Stimulated activated CD4-positive, alpha-beta T cell treated with anti-CD3 and anti-CD28 coated beads, Interleukin-15, amount 100 ng/mL, for 24 hours (primary cell): ENCODE measurements around the gene PTPRO.
A peak's percentile ranks its signal among the peaks of the same experiment; 100 is the strongest.

Source experiments
- DNase-seq: peaks from one replicate; pipeline ENCODE4 v3.0.0-alpha.2; 2020

Gene PTPRO

GRCh38 chr12:15355766-15356165, 33.5 kb downstream of the PTPRO start:
- DNase-seq = no peak

GRCh38 chr12:15356951-15357364, 34.6 kb downstream of the PTPRO start:
- DNase-seq = no peak

- DNase-seq = no peak
These were observed 42.2 kb downstream of the PTPRO start for GRCh38 chr12:15364221-15365160.

GRCh38 chr12:15368812-15369211, 46.5 kb downstream of the PTPRO start:
- no peak for DNase-seq

GRCh38 chr12:15372352-15372751, 50.0 kb downstream of the PTPRO start:
- DNase-seq = no peak

- DNase-seq = no peak
These were observed 65.5 kb downstream of the PTPRO start for GRCh38 chr12:15387772-15388171.

GRCh38 chr12:15389561-15389960, 67.3 kb downstream of the PTPRO start:
- DNase-seq = no peak

- no peak for DNase-seq
These were observed 70.7 kb downstream of the PTPRO start for GRCh38 chr12:15393037-15393436.

GRCh38 chr12:15393995-15394394, 71.7 kb downstream of the PTPRO start:
- no peak for DNase-seq

- DNase-seq = no peak
These were observed 82.2 kb downstream of the PTPRO start for GRCh38 chr12:15404485-15404884.

- DNase-seq = no peak
These were observed 83.3 kb downstream of the PTPRO start for GRCh38 chr12:15405606-15406005.

GRCh38 chr12:15407025-15407424, 84.7 kb downstream of the PTPRO start:
- no peak for DNase-seq

- DNase-seq = no peak
These were observed 89.5 kb downstream of the PTPRO start for GRCh38 chr12:15411842-15412241.

- no peak for DNase-seq
These were observed 95.4 kb downstream of the PTPRO start for GRCh38 chr12:15417691-15418090.

GRCh38 chr12:15423629-15424028, 101.3 kb downstream of the PTPRO start:
- no peak for DNase-seq

GRCh38 chr12:15427913-15428312, 105.6 kb downstream of the PTPRO start:
- no peak for DNase-seq

GRCh38 chr12:15428632-15429031, 106.3 kb downstream of the PTPRO start:
- no peak for DNase-seq

- DNase-seq = no peak
These were observed 107.0 kb downstream of the PTPRO start for GRCh38 chr12:15429262-15429661.

GRCh38 chr12:15435597-15435996, 113.3 kb downstream of the PTPRO start:
- no peak for DNase-seq

GRCh38 chr12:15439459-15439858, 117.2 kb downstream of the PTPRO start:
- DNase-seq = no peak

- no peak for DNase-seq
These were observed 120.7 kb downstream of the PTPRO start for GRCh38 chr12:15443050-15443449.

- DNase-seq = no peak
These were observed 121.3 kb downstream of the PTPRO start for GRCh38 chr12:15443611-15444010.

- no peak for DNase-seq
These were observed 122.2 kb downstream of the PTPRO start for GRCh38 chr12:15444523-15444922.

GRCh38 chr12:15446807-15447206, 124.5 kb downstream of the PTPRO start:
- DNase-seq = peak; percentile 3

- DNase-seq = no peak
These were observed 131.3 kb downstream of the PTPRO start for GRCh38 chr12:15453613-15454012.
